H1 (cell line): Measurements from ENCODE around the gene COLQ. TPM values are rescaled to one million over a fixed set of nuclear protein-coding genes. Genes with fewer than 3 reads are reported as not detected.

Experiments used
- CTCF ChIA-PET: fragments of 300-600 bp; sonication (Branson Sonifier 250); formaldehyde crosslinking; loops from one replicate; lab custom pipeline; 2021; ENCODE audit not compliant: partially characterized antibody; lab: Charles Lee
- POLR2A ChIA-PET: fragments of 300-600 bp; sonication (Branson Sonifier 250); formaldehyde crosslinking; loops from one replicate; lab custom pipeline; 2021; ENCODE audit warnings: inconsistent platforms; ENCODE audit not compliant: partially characterized antibody; lab: Charles Lee
- DNase-seq, 2 experiments: peaks; one replicate each; pipeline versions ENCODE4 v3.0.0 to v3.0.0-alpha.2; 2010 to 2022; ENCODE audit warnings: low spot score in 2 of 2, low read depth in 1 of 2, mixed read lengths in 1 of 2
- FAIRE-seq: peaks from 2 replicates; lab custom pipeline; 2011; peaks lifted over from hg19 to GRCh38; lab: Jason Lieb, UNC
- H2AFZ ChIP-seq: 2 replicates; pipeline ENCODE4 v1.8.1; 2012; ENCODE audit warnings: low read length, inconsistent platforms
- H2AK5ac ChIP-seq: 2 replicates; pipeline ENCODE4 v1.6.1; 2013; ENCODE audit warnings: low read depth, low read length
- H2BK120ac ChIP-seq: replicated peaks from 2 replicates; pipeline ENCODE3; 2013; ENCODE audit warnings: low read depth, low read length, inconsistent platforms
- H2BK12ac ChIP-seq: 2 replicates; pipeline ENCODE4 v1.6.1; 2013; ENCODE audit warnings: low read depth, low read length
- H2BK15ac ChIP-seq: 2 replicates; pipeline ENCODE4 v1.6.1; 2013; ENCODE audit warnings: low read length
- H2BK20ac ChIP-seq: 2 replicates; pipeline ENCODE4 v1.6.1; 2013; ENCODE audit warnings: low read length
- H2BK5ac ChIP-seq: 2 replicates; pipeline ENCODE4 v1.6.1; 2013; ENCODE audit warnings: low read depth, low read length
- H3K14ac ChIP-seq: 2 replicates; pipeline ENCODE4 v1.6.1; 2013; ENCODE audit warnings: inconsistent platforms; ENCODE audit not compliant: insufficient read length
- H3K18ac ChIP-seq: 2 replicates; pipeline ENCODE4 v1.6.1; 2013; ENCODE audit warnings: low read length; ENCODE audit errors: extremely low read depth
- H3K23ac ChIP-seq: 2 replicates; pipeline ENCODE4 v1.6.1; 2013; ENCODE audit warnings: inconsistent platforms; ENCODE audit not compliant: insufficient read length
- H3K23me2 ChIP-seq: 2 replicates; pipeline ENCODE4 v1.6.1; 2013; ENCODE audit warnings: low read depth, low read length
- H3K27ac ChIP-seq: 2 replicates; pipeline ENCODE4 v1.6.1; 2011; ENCODE audit warnings: low read depth, low read length, inconsistent platforms
- H3K27me3 ChIP-seq, 4 experiments: replicated peaks in 1 of 4; 1 replicate in 1 of 4; 2 replicates in 3 of 4; pipeline versions ENCODE4 v1.6.1 to v1.8.1; 2011 to 2013; ENCODE audit warnings: low read length in 3 of 4, mild to moderate bottlenecking in 3 of 4, inconsistent platforms in 2 of 4, mixed read lengths in 2 of 4, moderate library complexity in 1 of 4; ENCODE audit not compliant: control insufficient read depth in 3 of 4, insufficient read depth in 3 of 4; ENCODE audit errors: extremely low read depth in 1 of 4
- H3K36me3 ChIP-seq, 4 experiments: 2 replicates each; pipeline versions ENCODE4 v1.6.1 to v1.8.1; 2011 to 2013; ENCODE audit warnings: mild to moderate bottlenecking in 4 of 4, low read length in 3 of 4, moderate library complexity in 2 of 4, control low read depth in 1 of 4, inconsistent platforms in 1 of 4; ENCODE audit not compliant: insufficient read depth in 4 of 4, control insufficient read depth in 2 of 4
- H3K4ac ChIP-seq: replicated peaks from 2 replicates; pipeline ENCODE3; 2013; ENCODE audit warnings: low read length, low read depth, mixed read lengths, inconsistent platforms; ENCODE audit not compliant: insufficient read length
- H3K4me1 ChIP-seq, 4 experiments: replicated peaks in 1 of 4; 1 replicate in 1 of 4; 2 replicates in 3 of 4; pipeline versions ENCODE4 v1.6.1 to v1.8.1; 2011 to 2013; ENCODE audit warnings: low read length in 3 of 4, inconsistent platforms in 2 of 4, mixed read lengths in 1 of 4; ENCODE audit not compliant: insufficient read depth in 4 of 4, control insufficient read depth in 3 of 4
- H3K4me2 ChIP-seq, 2 experiments: 2 replicates each; pipeline versions ENCODE4 v1.6.1 to v1.8.1; 2011 to 2013; ENCODE audit warnings: low read depth in 2 of 2, low read length in 2 of 2, control low read depth in 1 of 2, inconsistent platforms in 1 of 2, mild to moderate bottlenecking in 1 of 2; ENCODE audit not compliant: insufficient read depth in 1 of 2
- H3K4me3 ChIP-seq, 4 experiments: fragments of 200-600, 300-600 bp in 1 of 4; sonication (generic), shearing (Covaris generic), sonication (Bioruptor Twin) in 1 of 4; 2 replicates each; pipeline versions ENCODE4 v1.5.1 to v1.8.1; 2011 to 2016; ENCODE audit warnings: low read length in 4 of 4, low read depth in 3 of 4, control low read depth in 2 of 4, inconsistent platforms in 2 of 4, mild to moderate bottlenecking in 2 of 4, mixed read lengths in 1 of 4, moderate library complexity in 1 of 4; ENCODE audit not compliant: insufficient read depth in 2 of 4; ENCODE audit errors: extremely low read depth in 1 of 4
- H3K56ac ChIP-seq: replicated peaks from 2 replicates; pipeline ENCODE3; 2013; ENCODE audit warnings: low read depth, mild to moderate bottlenecking, mixed read lengths, low read length, inconsistent platforms; ENCODE audit not compliant: insufficient read length
- H3K79me1 ChIP-seq: 2 replicates; pipeline ENCODE4 v1.6.1; 2013; ENCODE audit warnings: low read depth, low read length, control low read depth
- H3K79me2 ChIP-seq, 2 experiments: 2 replicates each; pipeline versions ENCODE4 v1.6.1 to v1.8.1; 2012 to 2013; ENCODE audit warnings: low read length in 2 of 2, mild to moderate bottlenecking in 2 of 2, inconsistent platforms in 1 of 2; ENCODE audit not compliant: insufficient read depth in 2 of 2, control insufficient read depth in 1 of 2
- H3K9ac ChIP-seq, 4 experiments: replicated peaks in 1 of 4; 1 replicate in 1 of 4; 2 replicates in 3 of 4; pipeline versions ENCODE4 v1.6.1 to v1.8.1; 2011 to 2013; ENCODE audit warnings: low read depth in 3 of 4, low read length in 3 of 4, control low read depth in 2 of 4, mild to moderate bottlenecking in 2 of 4, moderate library complexity in 2 of 4, inconsistent platforms in 1 of 4; ENCODE audit errors: extremely low read depth in 1 of 4
- H3K9me3 ChIP-seq, 2 experiments: 2 replicates each; pipeline versions ENCODE4 v1.6.1 to v1.8.1; 2012 to 2013; ENCODE audit warnings: mild to moderate bottlenecking in 2 of 2, moderate library complexity in 2 of 2, control low read depth in 1 of 2, inconsistent platforms in 1 of 2, low read depth in 1 of 2, low read length in 1 of 2, mixed read lengths in 1 of 2; ENCODE audit not compliant: insufficient read depth in 2 of 2
- H4K20me1 ChIP-seq, 2 experiments: replicated peaks in 1 of 2; 2 replicates each; pipeline versions ENCODE3 to v1.8.1; 2011 to 2013; ENCODE audit warnings: inconsistent platforms in 2 of 2, low read length in 2 of 2, mild to moderate bottlenecking in 1 of 2; ENCODE audit not compliant: insufficient read depth in 2 of 2, control insufficient read depth in 1 of 2
- H4K5ac ChIP-seq: 2 replicates; pipeline ENCODE4 v1.6.1; 2013; ENCODE audit warnings: low read length, low read depth, mixed read lengths, inconsistent platforms; ENCODE audit not compliant: insufficient read length
- H4K8ac ChIP-seq: 2 replicates; pipeline ENCODE4 v1.8.0; 2013; ENCODE audit warnings: mild to moderate bottlenecking, moderate library complexity, low read length, inconsistent platforms; ENCODE audit not compliant: insufficient read depth; ENCODE audit errors: extremely low read depth
- H4K91ac ChIP-seq: replicated peaks from 2 replicates; pipeline ENCODE3; 2013; ENCODE audit warnings: low read length, mixed read lengths, inconsistent platforms; ENCODE audit not compliant: insufficient read length
- BCL11A ChIP-seq, 2 experiments: IDR thresholded peaks; one replicate each; pipeline ENCODE4 v1.6.1; 2011; ENCODE audit warnings: low read depth in 2 of 2, low read length in 2 of 2, mild to moderate bottlenecking in 2 of 2
- CBX5 ChIP-seq: fragments of 300-800, 300-1000 bp; sonication (generic); IDR thresholded peaks from 2 replicates; pipeline ENCODE4 v1.7.1; 2016; ENCODE audit warnings: antibody characterized with exemption, low read length, low read depth
- CTBP2 ChIP-seq: IDR thresholded peaks from 2 replicates; pipeline ENCODE4 v1.7.0; 2011; ENCODE audit warnings: borderline replicate concordance, mild to moderate bottlenecking, moderate library complexity, mixed read lengths, low read length; ENCODE audit not compliant: insufficient read depth, insufficient read length
- HDAC6 ChIP-seq: IDR thresholded peaks from one replicate; pipeline ENCODE4 v1.7.1; 2012; ENCODE audit warnings: low read depth, mild to moderate bottlenecking, inconsistent platforms, low read length, moderate library complexity
- NANOG ChIP-seq: IDR thresholded peaks from 2 replicates; pipeline ENCODE4 v1.6.1; 2011; ENCODE audit warnings: low read length, low read depth, mild to moderate bottlenecking, inconsistent platforms; ENCODE audit not compliant: insufficient read depth, poor library complexity, severe bottlenecking
- POLR2AphosphoS5 ChIP-seq: IDR thresholded peaks from 2 replicates; pipeline ENCODE4 v1.6.1; 2011; ENCODE audit warnings: low read depth, low read length
- TEAD4 ChIP-seq: IDR thresholded peaks from 2 replicates; pipeline ENCODE4 v1.6.1; 2012; ENCODE audit warnings: low read depth, low read length, inconsistent platforms, mixed read lengths
- WGBS, 2 experiments: shearing (Covaris generic) in 1 of 2; methylation state at CpG; one replicate each; pipeline versions ENCODE4 v1.1.6 to v1.1.7; 2013 to 2015; ENCODE audit warnings: low lambda C conversion rate in 2 of 2, mixed read lengths in 2 of 2, inconsistent platforms in 1 of 2, low coverage in 1 of 2, missing lambda C conversion rate in 1 of 2; ENCODE audit not compliant: insufficient replicate concordance in 2 of 2, insufficient coverage in 1 of 2, insufficient read length in 1 of 2; ENCODE audit errors: extremely low coverage in 1 of 2, missing lambda C conversion rate in 1 of 2; 5-methylcytosine and 5-hydroxymethylcytosine counted together
- polyA plus RNA-seq, 7 experiments: library from polyadenylated mRNA; depleted of rRNA in 3 of 7; stranded (reverse) in 5 of 7; unstranded in 2 of 7; fragments of >200 nt in 5 of 7; fragments of 200-250 nt in 2 of 7; gene quantifications; 1 replicate in 5 of 7; 2 replicates in 1 of 7; 4 replicates in 1 of 7; pipeline versions ENCODE4 v1.2.1 to v1.2.3, GENCODE V29; 2011 to 2013; ENCODE audit warnings: missing spikeins in 2 of 7, mixed read lengths in 2 of 7
- total RNA-seq: library from RNA; stranded (reverse); fragmentation: NEBNext Ultra II Directional; extraction: Animal tissue kit (Norgen Biotek cat#: 25700); gene quantifications from 2 replicates; pipeline ENCODE4 v1.2.1, GENCODE V29; 2021
- TF ChIP-seq, protein P1 (sequence below): IDR thresholded peaks from 2 replicates; pipeline ENCODE4 v1.6.1; 2011; ENCODE audit warnings: low read depth, mild to moderate bottlenecking, low read length; ENCODE audit not compliant: insufficient read depth

The COLQ gene
- total and polyA plus RNA-seq, 2 of the 8 experiments (the other 6 are each of a cell fraction or from before 2014, with no cell fraction given), result 1.5 to 1.9 TPM

- TF ChIP-seq CBX5 (no peak), TEAD4 (no peak), HDAC6 (no peak), CTBP2 (no peak), POLR2AphosphoS5 (no peak), NANOG (no peak), BCL11A (IDR thresholded peaks at IDR 0.05; ENCODE audit: low read depth in 2 of 2, low read length in 2 of 2) (no peak)
- TF ChIP-seq, protein P1, sequence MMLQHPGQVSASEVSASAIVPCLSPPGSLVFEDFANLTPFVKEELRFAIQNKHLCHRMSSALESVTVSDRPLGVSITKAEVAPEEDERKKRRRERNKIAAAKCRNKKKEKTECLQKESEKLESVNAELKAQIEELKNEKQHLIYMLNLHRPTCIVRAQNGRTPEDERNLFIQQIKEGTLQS, result no peak
- Histone ChIP-seq H2AFZ (no peak overlapping the region), H3K9ac (no peak overlapping the region), H3K4me2 (no peak overlapping the region), H3K56ac (no peak overlapping the region), H4K8ac (no peak overlapping the region; the same call in 1 of the 2 replicates), H4K20me1 (no peaks in the 10 kb centered on the region), H3K4ac (no peak overlapping the region), H2BK12ac (no peak overlapping the region), H3K36me3 (no peaks in the 10 kb centered on the region), H4K91ac (no peak overlapping the region), H3K9me3 (no peaks in the 10 kb centered on the region), H2BK20ac (no peak overlapping the region), H2BK15ac (no peak overlapping the region), H3K23ac (no peak overlapping the region), H3K4me3 (no peak overlapping the region), H3K27ac (no peak overlapping the region), H3K18ac (no peak overlapping the region), H2AK5ac (no peak overlapping the region), H3K79me1 (no peaks in the 10 kb centered on the region), H3K79me2 (no peaks in the 10 kb centered on the region), H3K14ac (no peak overlapping the region), H3K23me2 (no peaks in the 10 kb centered on the region; the same call in 1 of the 2 replicates), H2BK120ac (no peak overlapping the region), H3K27me3 (no peaks in the 10 kb centered on the region), H4K5ac (no peak overlapping the region), H2BK5ac (no peak overlapping the region), H3K4me1 (no peaks in the 10 kb centered on the region)
- DNase-seq (no peak), FAIRE-seq (no peak)
- POLR2A ChIA-PET, result interaction anchor here (1.2 kb wide), 1 partner anchor 20 kb away, joined by 3 read pairs; no protein-coding TSS in a partner anchor
- WGBS, 2 experiments, result 92% methylated on average over 11 of the region's 11 CpGs; no CpG with 5 or more reads in 1 of the 2 experiments
- CTCF ChIA-PET, result interaction anchor here (1.1 to 3.1 kb wide), 6 partner anchors 13 to 84 kb away, joined by 3 to 15 read pairs (median 4); no protein-coding TSS in a partner anchor
These were observed 54.0 kb downstream of the COLQ start for GRCh38 chr3:15467227-15468181.
